K562 (cell line): ENCODE data around the gene ZMAT2. TPM values are rescaled to one million over a fixed set of nuclear protein-coding genes. Genes with fewer than 3 reads are reported as not detected.

ENCODE experiments used
- ARID1B ChIP-seq: fragments of 450-650 bp; IDR thresholded peaks from 2 replicates; pipeline ENCODE4 v1.6.1; 2016; ENCODE audit warnings: antibody characterized with exemption, mild to moderate bottlenecking, inconsistent platforms
- CSDE1 ChIP-seq, 2 experiments: fragments of 450-650 bp; IDR thresholded peaks; 2 replicates each; pipeline ENCODE4 v1.6.1; 2016; ENCODE audit warnings: mild to moderate bottlenecking in 1 of 2
- CTCF ChIP-seq, 3 experiments: IDR thresholded peaks in 2 of 3; conservative IDR thresholded peaks in 1 of 3; 2 replicates each; pipeline ENCODE4 v1.5.1; 2011 to 2012; ENCODE audit warnings: low read length in 3 of 3, mild to moderate bottlenecking in 3 of 3, control low read depth in 2 of 3, improper control_type of control experiment in 1 of 3, inconsistent platforms in 1 of 3, low read depth in 1 of 3, mixed read lengths in 1 of 3, moderate library complexity in 1 of 3; ENCODE audit not compliant: insufficient read depth in 2 of 3
- E2F1 ChIP-seq: sonication (generic); formaldehyde crosslinking; IDR thresholded peaks from 2 replicates; pipeline ENCODE4 v1.8.1; 2023; ENCODE audit warnings: mild to moderate bottlenecking, missing genetic modification reagents, moderate library complexity
- E2F6 ChIP-seq, 2 experiments: IDR thresholded peaks; 2 replicates each; pipeline ENCODE4 v1.6.1; 2011; ENCODE audit warnings: borderline replicate concordance in 1 of 2, control low read depth in 1 of 2, low read depth in 1 of 2, low read length in 1 of 2, mild to moderate bottlenecking in 1 of 2, mixed read lengths in 1 of 2, moderate library complexity in 1 of 2; ENCODE audit not compliant: insufficient read depth in 1 of 2, insufficient read length in 1 of 2, poor library complexity in 1 of 2, severe bottlenecking in 1 of 2; ENCODE audit errors: extremely low read depth in 1 of 2
- ESRRA ChIP-seq: fragments of 450-650 bp; IDR thresholded peaks from 2 replicates; pipeline ENCODE4 v1.6.1; 2014; ENCODE audit warnings: low read depth, mild to moderate bottlenecking, moderate library complexity, borderline replicate concordance
- HDAC8 ChIP-seq: fragments of 450-650 bp; IDR thresholded peaks from 2 replicates; pipeline ENCODE4 v1.6.1; 2016; ENCODE audit warnings: mild to moderate bottlenecking, missing genetic modification characterization, moderate library complexity, missing compliant biosample characterization
- HMBOX1 ChIP-seq: sonication (generic); IDR thresholded peaks from 2 replicates; pipeline ENCODE4 v1.6.1; 2016
- MCM2 ChIP-seq: fragments of 450-650 bp; IDR thresholded peaks from 2 replicates; pipeline ENCODE4 v1.6.1; 2017; ENCODE audit warnings: low read depth, mild to moderate bottlenecking
- MLX ChIP-seq, 2 experiments: fragments of 450-650 bp in 1 of 2; sonication (generic) in 1 of 2; formaldehyde crosslinking; conservative IDR thresholded peaks; 2 replicates each; pipeline versions ENCODE4 v1.4.0 to v1.8.1; 2020 to 2022; ENCODE audit warnings: mild to moderate bottlenecking in 1 of 2, missing genetic modification reagents in 1 of 2
- MTA3 ChIP-seq: fragments of 450-650 bp; formaldehyde crosslinking; IDR thresholded peaks from 2 replicates; pipeline ENCODE4 v1.6.1; 2017; ENCODE audit warnings: mild to moderate bottlenecking, borderline replicate concordance
- PRPF4 ChIP-seq: fragments of 200-400 bp; formaldehyde crosslinking; IDR thresholded peaks from one replicate; pipeline ENCODE4 v1.6.1; 2017; ENCODE audit warnings: low read length, low read depth, mild to moderate bottlenecking; ENCODE audit not compliant: insufficient read depth, poor library complexity, severe bottlenecking
- RBM34 ChIP-seq: fragments of 200-400 bp; formaldehyde crosslinking; IDR thresholded peaks from 2 replicates; pipeline ENCODE4 v1.6.1; 2018; ENCODE audit warnings: low read length, borderline replicate concordance; ENCODE audit not compliant: insufficient read depth
- RBM39 ChIP-seq: fragments of 200-400 bp; formaldehyde crosslinking; optimal IDR thresholded peaks from 2 replicates; pipeline ENCODE3; 2018; ENCODE audit warnings: low read depth, low read length
- SMAD1 ChIP-seq: fragments of 150-350 bp; IDR thresholded peaks from 2 replicates; pipeline ENCODE4 v1.6.1; 2014; ENCODE audit warnings: low read length, low read depth; ENCODE audit not compliant: partially characterized antibody
- SMAD2 ChIP-seq: fragments of 150-350 bp; IDR thresholded peaks from 2 replicates; pipeline ENCODE4 v1.6.1; 2014; ENCODE audit warnings: low read depth, mild to moderate bottlenecking, low read length
- SMARCE1 ChIP-seq: fragments of 450-650 bp; IDR thresholded peaks from 2 replicates; pipeline ENCODE4 v1.7.1; 2016; ENCODE audit warnings: mild to moderate bottlenecking
- STAT5A ChIP-seq: IDR thresholded peaks from 2 replicates; pipeline ENCODE4 v1.6.1; 2012; ENCODE audit warnings: low read length, inconsistent platforms, borderline replicate concordance
- TEAD1 ChIP-seq, 2 experiments: fragments of 450-650 bp in 1 of 2; sonication (generic) in 1 of 2; formaldehyde crosslinking; IDR thresholded peaks; 2 replicates each; pipeline versions ENCODE4 v1.4.0 to v1.8.0; 2020 to 2022; ENCODE audit warnings: mild to moderate bottlenecking in 2 of 2, missing genetic modification reagents in 1 of 2
- ZNF239 ChIP-seq: fragments of 250-450 bp; sonication (Bioruptor Pico); IDR thresholded peaks from 2 replicates; pipeline ENCODE4 v1.4.0; 2020; ENCODE audit warnings: mild to moderate bottlenecking
- ZNF408 ChIP-seq: fragments of 250-450 bp; sonication (Bioruptor Pico); IDR thresholded peaks from 2 replicates; pipeline ENCODE4 v1.4.0; 2020; ENCODE audit warnings: low read depth, mild to moderate bottlenecking, moderate library complexity
- ZNF717 ChIP-seq: fragments of 250-450 bp; sonication (Bioruptor Pico); IDR thresholded peaks from 2 replicates; pipeline ENCODE4 v1.5.0; 2021
- polyA plus RNA-seq, 8 experiments: library from polyadenylated mRNA; depleted of rRNA in 4 of 8; stranded (reverse) in 5 of 8; unstranded in 3 of 8; fragments of >200 nt; fragmentation: Nextera tagmentation in 2 of 8; fragmentation: Illumina TruSeq in 1 of 8; extraction: Ambion mirVana in 2 of 8; extraction: Trizol in 1 of 8; gene quantifications; 2 replicates each; pipeline versions ENCODE4 v1.2.1 to v1.2.3, GENCODE V29; 2011 to 2014; ENCODE audit warnings: inconsistent platforms in 1 of 8, missing spikeins in 1 of 8
- total RNA-seq, 7 experiments: library from RNA; depleted of rRNA in 6 of 7; stranded (reverse); fragments of >200 nt in 6 of 7; fragmentation: Illumina TruSeq in 2 of 7; extraction: Trizol in 2 of 7; gene quantifications; 2 replicates each; pipeline versions ENCODE4 v1.2.1 to v1.2.3, GENCODE V29; 2011 to 2021; ENCODE audit warnings: low replicate concordance in 1 of 7

ZMAT2 gene
- total and polyA plus RNA-seq, 9 of the 15 experiments (the other 6 are each of a cell fraction or from before 2014, with no cell fraction given), result 44.2 to 101 (median 69.2) TPM

GRCh38 chr5:140725799-140726471 lies 25.7 kb downstream of the ZMAT2 start (continued):
- no peak for TF ChIP-seq ZNF717 (CRISPR knock-in tag)
- TF ChIP-seq STAT5A, result peak; percentile 54; the same call in 1 of the 2 replicates
- peak in 1 of 2 experiments; percentile 93; a peak in 2 of 4 replicates for TF ChIP-seq CSDE1 (IDR thresholded peaks at IDR 0.05)
- TF ChIP-seq ZNF408 (CRISPR knock-in tag), result no peak
- peak in 1 of 2 experiments; percentile 89; a peak in 1 of 4 replicates for TF ChIP-seq TEAD1 (CRISPR knock-in tag; IDR thresholded peaks at IDR 0.05)
- no peak for TF ChIP-seq MLX (CRISPR knock-in tag; conservative IDR thresholded peaks at IDR 0.05)
- TF ChIP-seq RBM34, result no peak
- TF ChIP-seq RBM39, result peak; percentile 73
- TF ChIP-seq ESRRA, result peak; percentile 71; the same call in 1 of the 2 replicates
- TF ChIP-seq ZNF239 (CRISPR knock-in tag), result no peak
- TF ChIP-seq HMBOX1, result peak; percentile 55
- TF ChIP-seq CTCF (IDR thresholded peaks at IDR 0.05 in 2 of 3, conservative IDR thresholded peaks at IDR 0.05 in 1 of 3; ENCODE audit: insufficient read depth in 2 of 3, low read depth in 1 of 3, low read length in 3 of 3), result no peak; a peak in 1 of 6 replicates
- no peak for TF ChIP-seq PRPF4
- TF ChIP-seq SMARCE1, result peak; percentile 48
- no peak for TF ChIP-seq SMAD1
- no peak for TF ChIP-seq HDAC8 (tag)
- no peak; the same call in 1 of the 2 replicates for TF ChIP-seq ARID1B
- TF ChIP-seq MCM2, result no peak
- peak; percentile 67; the same call in 1 of the 2 replicates for TF ChIP-seq MTA3
- TF ChIP-seq E2F1 (CRISPR knock-in tag), result peak; percentile 89; the same call in 1 of the 2 replicates
- no peak for TF ChIP-seq SMAD2
- TF ChIP-seq E2F6 (IDR thresholded peaks at IDR 0.05; ENCODE audit: borderline replicate concordance in 1 of 2, extremely low read depth in 1 of 2, insufficient read depth in 1 of 2, insufficient read length in 1 of 2, low read depth in 1 of 2, low read length in 1 of 2, poor library complexity in 1 of 2, severe bottlenecking in 1 of 2), result peak in 1 of 2 experiments; percentile 6
